Endodermal cell (in vitro differentiated cells): ENCODE measurements around the gene TSHZ2. TPM values are rescaled to one million over a fixed set of nuclear protein-coding genes. Genes with fewer than 3 reads are reported as not detected.

ENCODE experiments used
- DNase-seq: peaks from one replicate; pipeline ENCODE4 v3.0.0-alpha.2; 2017
- H3K27ac ChIP-seq: 2 replicates; pipeline ENCODE4 v1.5.1; 2013; ENCODE audit warnings: mild to moderate bottlenecking, low read depth, low read length, moderate library complexity
- H3K27me3 ChIP-seq: 2 replicates; pipeline ENCODE4 v1.6.1; 2013; ENCODE audit warnings: mild to moderate bottlenecking, low read length, moderate library complexity; ENCODE audit not compliant: insufficient read depth, control insufficient read depth, poor library complexity, severe bottlenecking
- H3K36me3 ChIP-seq: 2 replicates; pipeline ENCODE4 v1.7.0; 2013; ENCODE audit warnings: mild to moderate bottlenecking, low read length, moderate library complexity; ENCODE audit not compliant: control insufficient read depth, insufficient read depth
- H3K4me1 ChIP-seq: one replicate; pipeline ENCODE4 v1.7.0; 2013; ENCODE audit warnings: low read length; ENCODE audit not compliant: control insufficient read depth, insufficient read depth
- H3K4me3 ChIP-seq: 2 replicates; pipeline ENCODE4 v1.5.1; 2013; ENCODE audit warnings: mild to moderate bottlenecking, low read length, moderate library complexity
- H3K9ac ChIP-seq: 2 replicates; pipeline ENCODE4 v1.6.1; 2013; ENCODE audit warnings: mild to moderate bottlenecking, low read length, moderate library complexity; ENCODE audit not compliant: poor library complexity, severe bottlenecking; ENCODE audit errors: extremely low read depth
- H3K9me3 ChIP-seq: 2 replicates; pipeline ENCODE4 v1.6.1; 2013; ENCODE audit warnings: mild to moderate bottlenecking, low read length, moderate library complexity; ENCODE audit not compliant: control insufficient read depth
- H3K27ac Mint-ChIP-seq: 2 replicates; pipeline ENCODE4 v1.8.0; 2020; ENCODE audit warnings: mixed read lengths
- H3K27me3 Mint-ChIP-seq: 2 replicates; pipeline ENCODE4 v1.8.0; 2021; ENCODE audit warnings: mild to moderate bottlenecking, mixed read lengths; ENCODE audit not compliant: insufficient read depth
- H3K36me3 Mint-ChIP-seq: 2 replicates; pipeline ENCODE4 v1.8.0; 2020; ENCODE audit warnings: low read depth, mixed read lengths
- H3K4me1 Mint-ChIP-seq: 2 replicates; pipeline ENCODE4 v1.8.0; 2020; ENCODE audit warnings: mixed read lengths
- H3K4me3 Mint-ChIP-seq: 2 replicates; pipeline ENCODE4 v1.8.0; 2020; ENCODE audit warnings: mild to moderate bottlenecking, moderate library complexity, mixed read lengths
- H3K9me3 Mint-ChIP-seq: 2 replicates; pipeline ENCODE4 v1.8.0; 2020; ENCODE audit warnings: mild to moderate bottlenecking, mixed read lengths
- WGBS, 2 experiments: methylation state at CpG; one replicate each; pipeline versions ENCODE4 v1.1.5 to v1.1.7; 2013; ENCODE audit warnings: missing lambda C conversion rate in 2 of 2, mixed read lengths in 1 of 2; ENCODE audit not compliant: insufficient coverage in 1 of 2, insufficient read length in 1 of 2; 5-methylcytosine and 5-hydroxymethylcytosine counted together
- total RNA-seq, 2 donors: library from RNA; stranded (reverse); fragmentation: NEBNext Ultra II Directional in 1 of 2; extraction: Animal tissue kit (Norgen Biotek cat#: 25700) in 1 of 2; gene quantifications; 2 replicates in 1 of 2; 3 replicates in 1 of 2; pipeline ENCODE4 v1.2.1, GENCODE V29; 2021
- TF ChIP-seq, protein P1 (sequence below): fragments of 200-600 bp; sonication (generic); conservative IDR thresholded peaks from 2 replicates; pipeline ENCODE4 v1.5.0; 2021; ENCODE audit warnings: antibody characterized with exemption, mild to moderate bottlenecking

The TSHZ2 gene
- total RNA-seq, 2 donors from 2014 or later: 0.07 to 0.31 TPM

DNA sequence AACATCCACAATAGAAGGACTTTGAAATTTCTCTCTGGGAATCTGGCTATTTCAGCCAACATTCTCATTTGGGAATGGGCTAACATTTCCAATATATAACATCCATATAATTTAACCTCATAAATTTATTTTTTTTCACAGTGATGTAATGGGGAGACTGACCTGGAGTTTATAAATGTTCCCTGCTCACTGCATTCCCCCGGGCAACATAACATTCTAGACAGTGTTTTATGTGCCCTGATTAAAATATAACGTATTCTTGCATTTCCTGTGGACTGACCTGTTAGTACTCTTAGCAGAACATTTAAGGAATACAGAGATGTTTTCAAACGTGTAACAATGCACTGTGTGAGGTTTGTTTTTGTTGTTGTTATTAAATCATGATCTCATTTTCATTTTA lies 20.9 kb downstream of the TSHZ2 start:
- no peaks in the 10 kb centered on the region for H3K4me1 Mint-ChIP-seq
- H3K36me3 ChIP-seq: no peaks in the 10 kb centered on the region
- no peaks in the 10 kb centered on the region for H3K4me1 ChIP-seq
- H3K4me3 ChIP-seq: no peak overlapping the region
- TF ChIP-seq, protein P1, sequence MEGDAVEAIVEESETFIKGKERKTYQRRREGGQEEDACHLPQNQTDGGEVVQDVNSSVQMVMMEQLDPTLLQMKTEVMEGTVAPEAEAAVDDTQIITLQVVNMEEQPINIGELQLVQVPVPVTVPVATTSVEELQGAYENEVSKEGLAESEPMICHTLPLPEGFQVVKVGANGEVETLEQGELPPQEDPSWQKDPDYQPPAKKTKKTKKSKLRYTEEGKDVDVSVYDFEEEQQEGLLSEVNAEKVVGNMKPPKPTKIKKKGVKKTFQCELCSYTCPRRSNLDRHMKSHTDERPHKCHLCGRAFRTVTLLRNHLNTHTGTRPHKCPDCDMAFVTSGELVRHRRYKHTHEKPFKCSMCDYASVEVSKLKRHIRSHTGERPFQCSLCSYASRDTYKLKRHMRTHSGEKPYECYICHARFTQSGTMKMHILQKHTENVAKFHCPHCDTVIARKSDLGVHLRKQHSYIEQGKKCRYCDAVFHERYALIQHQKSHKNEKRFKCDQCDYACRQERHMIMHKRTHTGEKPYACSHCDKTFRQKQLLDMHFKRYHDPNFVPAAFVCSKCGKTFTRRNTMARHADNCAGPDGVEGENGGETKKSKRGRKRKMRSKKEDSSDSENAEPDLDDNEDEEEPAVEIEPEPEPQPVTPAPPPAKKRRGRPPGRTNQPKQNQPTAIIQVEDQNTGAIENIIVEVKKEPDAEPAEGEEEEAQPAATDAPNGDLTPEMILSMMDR: no peak
- no peaks in the 10 kb centered on the region for H3K36me3 Mint-ChIP-seq
- H3K27me3 Mint-ChIP-seq: no peaks in the 10 kb centered on the region
- no peak overlapping the region for H3K9ac ChIP-seq
- no peaks in the 10 kb centered on the region for H3K9me3 Mint-ChIP-seq
- 67 to 87% methylated on average over 1 to 3 of the region's 3 CpGs for WGBS, 2 experiments
- no peak overlapping the region for H3K27ac ChIP-seq
- H3K27ac Mint-ChIP-seq: no peak overlapping the region
- H3K27me3 ChIP-seq: peaks cover under 1% of the 10 kb centered on the region
- H3K4me3 Mint-ChIP-seq: no peak overlapping the region
- no peaks in the 10 kb centered on the region for H3K9me3 ChIP-seq
- DNase-seq: no peak

DNA sequence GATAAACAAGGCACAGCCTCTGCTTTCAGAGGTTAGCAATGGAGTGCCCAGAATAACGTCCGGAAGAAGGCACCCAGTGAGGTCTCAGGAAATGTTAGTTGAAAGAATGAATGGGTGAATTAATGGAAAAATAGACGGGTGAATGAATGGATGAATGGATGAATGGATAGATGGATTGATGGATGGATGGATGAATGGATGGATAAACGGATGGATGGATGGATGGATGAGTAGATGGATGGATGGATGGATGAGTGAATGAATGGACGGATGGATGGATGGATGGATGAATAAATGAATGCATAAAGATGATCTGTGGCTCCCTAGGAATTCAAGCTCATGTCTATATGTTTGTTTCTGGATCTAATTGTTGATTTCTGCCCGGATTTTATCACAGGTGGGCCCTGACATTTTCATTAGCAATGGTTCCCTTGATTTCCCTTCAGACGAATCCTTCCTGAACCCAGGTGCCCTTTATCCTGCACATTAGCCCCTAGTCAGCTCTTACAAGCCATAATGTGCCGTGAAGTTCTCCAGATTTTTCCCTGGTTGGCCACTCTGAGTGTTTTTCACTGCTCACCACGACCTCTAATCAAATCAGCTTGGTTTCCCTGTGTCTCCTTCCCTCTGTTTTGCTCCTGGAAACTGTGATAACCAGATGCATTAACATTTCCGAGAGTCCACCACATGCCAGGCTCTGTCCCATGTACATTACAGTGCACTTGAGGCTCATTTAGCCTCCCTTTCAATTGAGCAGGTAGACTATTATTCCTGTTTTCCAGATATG lies 22.2 kb downstream of the TSHZ2 start:
- H3K36me3 Mint-ChIP-seq: no peaks in the 10 kb centered on the region
- 84 to 92% methylated on average over 9 to 10 of the region's 10 CpGs for WGBS, 2 experiments
- no peak overlapping the region for H3K27ac Mint-ChIP-seq

DNA sequence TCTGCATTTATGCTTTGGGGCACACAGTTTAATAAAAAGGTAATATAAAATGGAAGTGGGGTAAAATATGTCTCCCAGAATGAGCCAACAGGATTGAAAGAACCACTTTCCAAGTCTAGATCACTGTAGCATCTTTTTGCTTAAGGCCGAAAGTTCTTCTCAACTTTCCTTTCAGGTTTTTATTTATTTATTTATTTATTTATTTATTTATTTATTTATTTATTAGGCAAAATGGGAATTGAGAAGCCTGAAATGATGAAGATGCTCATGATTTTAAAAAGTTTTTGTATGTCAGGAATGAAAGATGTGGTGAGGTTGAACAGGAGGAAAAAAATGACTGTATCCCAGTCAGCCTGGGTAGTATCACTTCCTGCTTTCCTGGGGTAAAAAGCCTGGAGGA lies 24.0 kb downstream of the TSHZ2 start:
- no peak overlapping the region for H3K4me3 ChIP-seq
- H3K27me3 ChIP-seq: no peaks in the 10 kb centered on the region
- H3K9me3 ChIP-seq: no peaks in the 10 kb centered on the region
- no peak for DNase-seq
- no peaks in the 10 kb centered on the region for H3K27me3 Mint-ChIP-seq
- H3K4me1 Mint-ChIP-seq: peaks cover 2% of the 10 kb centered on the region
- WGBS, 2 experiments: no CpG with 5 or more reads among the region's 1 CpG
- H3K4me3 Mint-ChIP-seq: no peak overlapping the region
- no peak overlapping the region for H3K9ac ChIP-seq
- H3K36me3 Mint-ChIP-seq: no peaks in the 10 kb centered on the region
- H3K27ac Mint-ChIP-seq: no peak overlapping the region
- H3K9me3 Mint-ChIP-seq: no peaks in the 10 kb centered on the region
- H3K27ac ChIP-seq: no peak overlapping the region
- TF ChIP-seq, protein P1: no peak
- no peaks in the 10 kb centered on the region for H3K36me3 ChIP-seq
- no peaks in the 10 kb centered on the region for H3K4me1 ChIP-seq

More for the DNA sequence above, 22.2 kb downstream of the TSHZ2 start:
- Mint-ChIP-seq H3K27me3 (no peaks in the 10 kb centered on the region), H3K4me3 (no peak overlapping the region), H3K4me1 (no peaks in the 10 kb centered on the region), H3K9me3 (no peaks in the 10 kb centered on the region)
- no peak for DNase-seq
- Histone ChIP-seq H3K9me3 (no peaks in the 10 kb centered on the region), H3K9ac (no peak overlapping the region), H3K27ac (no peak overlapping the region), H3K36me3 (no peaks in the 10 kb centered on the region), H3K4me3 (no peak overlapping the region), H3K4me1 (no peaks in the 10 kb centered on the region), H3K27me3 (no peaks in the 10 kb centered on the region)
- TF ChIP-seq, protein P1: no peak
